Ishikawa (cell line): ENCODE measurements around the gene SLC9B1.

Experiments
- CEBPB ChIP-seq: IDR thresholded peaks from 2 replicates; pipeline ENCODE4 v1.6.1; 2012
- CREB1 ChIP-seq: IDR thresholded peaks from 2 replicates; pipeline ENCODE4 v1.6.1; 2012; ENCODE audit warnings: low read depth
- EGR1 ChIP-seq: IDR thresholded peaks from 2 replicates; pipeline ENCODE4 v1.6.1; 2012
- NFIC ChIP-seq: IDR thresholded peaks from 2 replicates; pipeline ENCODE4 v1.6.1; 2012
- RAD21 ChIP-seq: IDR thresholded peaks from 2 replicates; pipeline ENCODE4 v1.6.1; 2012; ENCODE audit warnings: low read depth
- TCF12 ChIP-seq: IDR thresholded peaks from 2 replicates; pipeline ENCODE4 v1.6.1; 2012; ENCODE audit warnings: low read depth
- TEAD4 ChIP-seq: IDR thresholded peaks from 2 replicates; pipeline ENCODE4 v1.6.1; 2012
- USF1 ChIP-seq: IDR thresholded peaks from 2 replicates; pipeline ENCODE4 v1.6.1; 2012
- YY1 ChIP-seq: IDR thresholded peaks from 2 replicates; pipeline ENCODE4 v1.6.1; 2012; ENCODE audit warnings: low read depth
- ZBTB7A ChIP-seq: IDR thresholded peaks from 2 replicates; pipeline ENCODE4 v1.6.1; 2012; ENCODE audit warnings: low read depth
- TF ChIP-seq, protein P1 (sequence below): IDR thresholded peaks from 2 replicates; pipeline ENCODE4 v1.6.1; 2012; ENCODE audit warnings: low read depth, mild to moderate bottlenecking
- TF ChIP-seq, protein P2 (sequence below): IDR thresholded peaks from 2 replicates; pipeline ENCODE4 v1.6.1; 2012

SLC9B1 gene

DNA sequence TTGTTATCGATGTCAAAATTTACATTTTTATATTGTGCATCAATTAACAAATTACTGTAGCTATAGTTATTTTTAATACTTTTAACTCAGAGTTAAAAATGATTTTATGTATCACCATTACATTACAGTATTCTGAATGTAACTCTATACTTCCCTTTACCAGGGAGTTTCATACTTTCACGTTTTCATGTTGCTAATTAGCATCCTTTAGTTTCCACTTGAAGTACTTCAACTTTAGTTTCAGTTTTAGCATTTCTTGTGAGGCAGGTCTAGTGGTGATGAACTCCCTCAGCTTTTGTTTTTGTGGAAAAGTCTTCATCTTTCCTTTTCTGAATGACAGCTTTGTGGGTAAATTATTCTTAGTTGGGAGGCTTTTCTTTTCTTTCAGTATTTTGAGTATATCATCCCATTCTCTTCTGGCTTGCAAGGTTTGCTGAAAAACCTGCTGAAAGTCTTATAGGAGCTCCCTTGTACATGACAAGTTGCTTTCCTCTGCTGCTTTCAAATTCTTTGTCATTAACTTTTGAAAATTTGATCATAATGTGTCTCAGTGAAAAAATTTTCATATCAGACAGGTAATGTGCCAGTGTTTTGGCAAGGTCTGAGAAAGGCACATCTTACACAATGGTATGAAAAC is 160.6 kb downstream of the SLC9B1 start:
- TF ChIP-seq, protein P1, sequence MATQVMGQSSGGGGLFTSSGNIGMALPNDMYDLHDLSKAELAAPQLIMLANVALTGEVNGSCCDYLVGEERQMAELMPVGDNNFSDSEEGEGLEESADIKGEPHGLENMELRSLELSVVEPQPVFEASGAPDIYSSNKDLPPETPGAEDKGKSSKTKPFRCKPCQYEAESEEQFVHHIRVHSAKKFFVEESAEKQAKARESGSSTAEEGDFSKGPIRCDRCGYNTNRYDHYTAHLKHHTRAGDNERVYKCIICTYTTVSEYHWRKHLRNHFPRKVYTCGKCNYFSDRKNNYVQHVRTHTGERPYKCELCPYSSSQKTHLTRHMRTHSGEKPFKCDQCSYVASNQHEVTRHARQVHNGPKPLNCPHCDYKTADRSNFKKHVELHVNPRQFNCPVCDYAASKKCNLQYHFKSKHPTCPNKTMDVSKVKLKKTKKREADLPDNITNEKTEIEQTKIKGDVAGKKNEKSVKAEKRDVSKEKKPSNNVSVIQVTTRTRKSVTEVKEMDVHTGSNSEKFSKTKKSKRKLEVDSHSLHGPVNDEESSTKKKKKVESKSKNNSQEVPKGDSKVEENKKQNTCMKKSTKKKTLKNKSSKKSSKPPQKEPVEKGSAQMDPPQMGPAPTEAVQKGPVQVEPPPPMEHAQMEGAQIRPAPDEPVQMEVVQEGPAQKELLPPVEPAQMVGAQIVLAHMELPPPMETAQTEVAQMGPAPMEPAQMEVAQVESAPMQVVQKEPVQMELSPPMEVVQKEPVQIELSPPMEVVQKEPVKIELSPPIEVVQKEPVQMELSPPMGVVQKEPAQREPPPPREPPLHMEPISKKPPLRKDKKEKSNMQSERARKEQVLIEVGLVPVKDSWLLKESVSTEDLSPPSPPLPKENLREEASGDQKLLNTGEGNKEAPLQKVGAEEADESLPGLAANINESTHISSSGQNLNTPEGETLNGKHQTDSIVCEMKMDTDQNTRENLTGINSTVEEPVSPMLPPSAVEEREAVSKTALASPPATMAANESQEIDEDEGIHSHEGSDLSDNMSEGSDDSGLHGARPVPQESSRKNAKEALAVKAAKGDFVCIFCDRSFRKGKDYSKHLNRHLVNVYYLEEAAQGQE: no peak
- TF ChIP-seq ZBTB7A: no peak
- TF ChIP-seq USF1: no peak
- no peak for TF ChIP-seq CREB1
- no peak for TF ChIP-seq TEAD4
- no peak for TF ChIP-seq EGR1
- TF ChIP-seq YY1: no peak
- TF ChIP-seq NFIC: no peak
- TF ChIP-seq TCF12: no peak
- TF ChIP-seq RAD21: no peak
- no peak for TF ChIP-seq CEBPB
- TF ChIP-seq, protein P2, sequence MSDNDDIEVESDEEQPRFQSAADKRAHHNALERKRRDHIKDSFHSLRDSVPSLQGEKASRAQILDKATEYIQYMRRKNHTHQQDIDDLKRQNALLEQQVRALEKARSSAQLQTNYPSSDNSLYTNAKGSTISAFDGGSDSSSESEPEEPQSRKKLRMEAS: no peak
